GM19324 (cell line): ENCODE results near the gene RDH8.

Experiments
- ATAC-seq: cut with Tn5 transposase; IDR thresholded peaks from one replicate; pipeline ENCODE4 v1.9.1; 2021; ENCODE audit warnings: mild to moderate bottlenecking, moderate library complexity; ENCODE audit not compliant: unreplicated experiment, low FRiP score

The RDH8 gene

GRCh38 chr19:10013316-10013715, at the start of gene RDH8:
Gene RDH8 (plus strand): TSS chr19:10013483. CDS start chr19:10013498, 15 bp downstream.
- ATAC-seq = no peak

- no peak for ATAC-seq
Observed at GRCh38 chr19:9966024-9966423, 47.3 kb upstream of the RDH8 start.

GRCh38 chr19:9966448-9966847, 46.8 kb upstream of the RDH8 start:
- ATAC-seq = no peak

- no peak for ATAC-seq
Observed at GRCh38 chr19:9967326-9967725, 46.0 kb upstream of the RDH8 start.

GRCh38 chr19:9968820-9969687, 44.2 kb upstream of the RDH8 start:
- no peak for ATAC-seq

- no peak for ATAC-seq
Observed at GRCh38 chr19:9969688-9969975, 43.7 kb upstream of the RDH8 start.

GRCh38 chr19:9970481-9970880, 42.8 kb upstream of the RDH8 start:
- no peak for ATAC-seq

GRCh38 chr19:9971166-9971897, 42.0 kb upstream of the RDH8 start:
- no peak for ATAC-seq

GRCh38 chr19:9972103-9972502, 41.2 kb upstream of the RDH8 start:
- no peak for ATAC-seq

- no peak for ATAC-seq
Observed at GRCh38 chr19:9981406-9982260, 31.6 kb upstream of the RDH8 start.

GRCh38 chr19:9986787-9987281, 26.4 kb upstream of the RDH8 start:
- no peak for ATAC-seq

- no peak for ATAC-seq
Observed at GRCh38 chr19:9989504-9989903, 23.8 kb upstream of the RDH8 start.

- ATAC-seq = no peak
Observed at GRCh38 chr19:9991425-9992191, 21.7 kb upstream of the RDH8 start.

GRCh38 chr19:9995084-9995483, 18.2 kb upstream of the RDH8 start:
- ATAC-seq = no peak

- ATAC-seq = no peak
Observed at GRCh38 chr19:9995999-9996398, 17.3 kb upstream of the RDH8 start.

GRCh38 chr19:9996541-9996940, 16.7 kb upstream of the RDH8 start:
- no peak for ATAC-seq

GRCh38 chr19:10000171-10000826, 13.0 kb upstream of the RDH8 start:
- no peak for ATAC-seq

GRCh38 chr19:10001899-10002298, 11.4 kb upstream of the RDH8 start:
- no peak for ATAC-seq

GRCh38 chr19:10003271-10003670, 10.0 kb upstream of the RDH8 start:
- ATAC-seq = no peak

GRCh38 chr19:10004617-10005016, 8.7 kb upstream of the RDH8 start:
- no peak for ATAC-seq
